T-helper 2 cell treated with Interferon-gamma antibody and Interleukin-4, amounts not matched to agents 5 μg/mL and 100 μg/mL, for 36 hours (primary cell): ENCODE data around the gene GMIP.

Experiments used
- DNase-seq: peaks from one replicate; pipeline ENCODE4 v3.0.0; 2021; ENCODE audit warnings: low spot score
- H3K27ac Mint-ChIP-seq: one replicate; pipeline ENCODE4 v1.8.0; 2021; ENCODE audit warnings: mild to moderate bottlenecking, mixed read lengths
- H3K27me3 Mint-ChIP-seq: one replicate; pipeline ENCODE4 v1.8.0; 2021; ENCODE audit warnings: low read depth, mixed read lengths
- H3K36me3 Mint-ChIP-seq: one replicate; pipeline ENCODE4 v1.8.0; 2021; ENCODE audit warnings: low read depth, mixed read lengths
- H3K4me1 Mint-ChIP-seq: one replicate; pipeline ENCODE4 v1.8.0; 2021; ENCODE audit warnings: low read depth, mixed read lengths
- H3K4me3 Mint-ChIP-seq: one replicate; pipeline ENCODE4 v1.8.0; 2022; ENCODE audit warnings: mild to moderate bottlenecking, moderate library complexity, mixed read lengths
- H3K9me3 Mint-ChIP-seq: one replicate; pipeline ENCODE4 v1.8.0; 2021; ENCODE audit warnings: mixed read lengths

The GMIP gene

GRCh38 chr19:19597809-19598306 lies 45.6 kb downstream of the GMIP start:
- Mint-ChIP-seq H3K27me3 (no peaks in the 10 kb centered on the region), H3K4me3 (peak overlapping the region; percentile 64), H3K4me1 (peaks cover 60% of the 10 kb centered on the region), H3K9me3 (no peaks in the 10 kb centered on the region), H3K27ac (peak overlapping the region; percentile 98), H3K36me3 (peaks cover 34% of the 10 kb centered on the region)
- peak; percentile 84 for DNase-seq

- Mint-ChIP-seq H3K4me1 (peaks cover 57% of the 10 kb centered on the region), H3K27me3 (no peaks in the 10 kb centered on the region), H3K4me3 (no peak overlapping the region), H3K9me3 (no peaks in the 10 kb centered on the region), H3K27ac (peak overlapping the region; percentile 77), H3K36me3 (peaks cover 40% of the 10 kb centered on the region)
- DNase-seq, result peak; percentile 11
Observed at GRCh38 chr19:19595171-19595701, 48.2 kb downstream of the GMIP start.

GRCh38 chr19:19594381-19594780 lies 49.1 kb downstream of the GMIP start:
- DNase-seq, result peak; percentile 57
- Mint-ChIP-seq H3K9me3 (no peaks in the 10 kb centered on the region), H3K4me3 (no peak overlapping the region), H3K4me1 (peaks cover 64% of the 10 kb centered on the region), H3K27ac (peak overlapping the region; percentile 76), H3K27me3 (no peaks in the 10 kb centered on the region), H3K36me3 (peaks cover 47% of the 10 kb centered on the region)

- H3K9me3 Mint-ChIP-seq, result no peaks in the 10 kb centered on the region
- H3K27me3 Mint-ChIP-seq, result no peaks in the 10 kb centered on the region
- no peak overlapping the region for H3K4me3 Mint-ChIP-seq
- H3K36me3 Mint-ChIP-seq, result peaks cover 47% of the 10 kb centered on the region
- H3K4me1 Mint-ChIP-seq, result peaks cover 64% of the 10 kb centered on the region
- H3K27ac Mint-ChIP-seq, result peak overlapping the region; percentile 93
- DNase-seq, result no peak
Observed at GRCh38 chr19:19592690-19593089, 50.8 kb downstream of the GMIP start.

- peak; percentile 83 for DNase-seq
- Mint-ChIP-seq H3K27ac (peak overlapping the region; percentile 93), H3K4me3 (peak overlapping the region; percentile 31), H3K4me1 (peaks cover 55% of the 10 kb centered on the region), H3K27me3 (no peaks in the 10 kb centered on the region), H3K36me3 (peaks cover 40% of the 10 kb centered on the region), H3K9me3 (no peaks in the 10 kb centered on the region)
Observed at GRCh38 chr19:19591133-19591825, 52.2 kb downstream of the GMIP start.

GRCh38 chr19:19588546-19588945 lies 54.9 kb downstream of the GMIP start:
- DNase-seq, result no peak
- Mint-ChIP-seq H3K27me3 (no peaks in the 10 kb centered on the region), H3K9me3 (no peaks in the 10 kb centered on the region), H3K36me3 (peaks cover 39% of the 10 kb centered on the region), H3K4me3 (peak overlapping the region; percentile 54), H3K4me1 (peaks cover 44% of the 10 kb centered on the region), H3K27ac (peak overlapping the region; percentile 67)

GRCh38 chr19:19587771-19588170 lies 55.7 kb downstream of the GMIP start:
- H3K27me3 Mint-ChIP-seq, result no peaks in the 10 kb centered on the region
- DNase-seq, result no peak
- H3K4me3 Mint-ChIP-seq, result no peak overlapping the region

GRCh38 chr19:19584356-19584755 lies 59.1 kb downstream of the GMIP start:
- peaks cover 25% of the 10 kb centered on the region for H3K4me1 Mint-ChIP-seq
- H3K27me3 Mint-ChIP-seq, result no peaks in the 10 kb centered on the region
- peaks cover 13% of the 10 kb centered on the region for H3K36me3 Mint-ChIP-seq
- no peak for DNase-seq
- H3K9me3 Mint-ChIP-seq, result no peaks in the 10 kb centered on the region
- H3K27ac Mint-ChIP-seq, result no peak overlapping the region
- H3K4me3 Mint-ChIP-seq, result no peak overlapping the region

More at GRCh38 chr19:19587771-19588170, 55.7 kb downstream of the GMIP start:
- Mint-ChIP-seq H3K9me3 (no peaks in the 10 kb centered on the region), H3K36me3 (peaks cover 34% of the 10 kb centered on the region), H3K27ac (peak overlapping the region; percentile 67), H3K4me1 (peaks cover 42% of the 10 kb centered on the region)

GRCh38 chr19:19582471-19582870 lies 61.0 kb downstream of the GMIP start:
- H3K4me3 Mint-ChIP-seq, result no peak overlapping the region
- peaks cover 11% of the 10 kb centered on the region for H3K4me1 Mint-ChIP-seq
- H3K27ac Mint-ChIP-seq, result no peak overlapping the region
- H3K9me3 Mint-ChIP-seq, result no peaks in the 10 kb centered on the region
- no peak for DNase-seq
- H3K36me3 Mint-ChIP-seq, result peaks cover 10% of the 10 kb centered on the region
- no peaks in the 10 kb centered on the region for H3K27me3 Mint-ChIP-seq

GRCh38 chr19:19581391-19581790 lies 62.1 kb downstream of the GMIP start:
- Mint-ChIP-seq H3K9me3 (no peaks in the 10 kb centered on the region), H3K27ac (peak overlapping the region; percentile 57), H3K4me1 (peaks cover 11% of the 10 kb centered on the region), H3K4me3 (no peak overlapping the region), H3K27me3 (no peaks in the 10 kb centered on the region), H3K36me3 (peaks cover 10% of the 10 kb centered on the region)
- DNase-seq, result no peak

- H3K4me3 Mint-ChIP-seq, result no peak overlapping the region
- peaks cover 5% of the 10 kb centered on the region for H3K36me3 Mint-ChIP-seq
- peaks cover 9% of the 10 kb centered on the region for H3K4me1 Mint-ChIP-seq
- no peak for DNase-seq
- H3K9me3 Mint-ChIP-seq, result no peaks in the 10 kb centered on the region
- no peaks in the 10 kb centered on the region for H3K27me3 Mint-ChIP-seq
- no peak overlapping the region for H3K27ac Mint-ChIP-seq
Observed at GRCh38 chr19:19580418-19580817, 63.0 kb downstream of the GMIP start.

GRCh38 chr19:19579533-19580361 lies 63.7 kb downstream of the GMIP start:
- peaks cover 3% of the 10 kb centered on the region for H3K36me3 Mint-ChIP-seq
- peaks cover 9% of the 10 kb centered on the region for H3K4me1 Mint-ChIP-seq
- DNase-seq, result no peak
- no peak overlapping the region for H3K4me3 Mint-ChIP-seq
- H3K27me3 Mint-ChIP-seq, result no peaks in the 10 kb centered on the region
- peak overlapping the region; percentile 52 for H3K27ac Mint-ChIP-seq
- H3K9me3 Mint-ChIP-seq, result no peaks in the 10 kb centered on the region
